ENCODE results near the gene DCD. TPM values are rescaled to one million over a fixed set of nuclear protein-coding genes. Genes with fewer than 3 reads are reported as not detected.
A peak's percentile ranks its signal among the peaks of the same experiment; 100 is the strongest.

Gene DCD
- total and polyA plus RNA-seq, 10 of the 15 experiments (the other 5 are each of a cell fraction or from before 2014, with no cell fraction given) = not detected

GRCh38 chr12:54697851-54698250, 49.7 kb upstream of the DCD start:
- H3K4me2 ChIP-seq (ENCODE audit: control insufficient read depth, insufficient read depth) = no peak overlapping the region
- TF ChIP-seq SMC3 (IDR thresholded peaks at IDR 0.05; ENCODE audit: borderline replicate concordance, low read length) (no peak), SUZ12 (IDR thresholded peaks at IDR 0.05; ENCODE audit: unreplicated experiment) (no peak), CTCF (IDR thresholded peaks at IDR 0.05 in 2 of 3, conservative IDR thresholded peaks at IDR 0.05 in 1 of 3; ENCODE audit: control insufficient read depth in 2 of 3, extremely low read depth in 1 of 3, insufficient read depth in 1 of 3, low read depth in 3 of 3, low read length in 3 of 3) (no peak), ZBED1 (IDR thresholded peaks at IDR 0.05; ENCODE audit: borderline replicate concordance) (no peak), SREBF1 (IDR thresholded peaks at IDR 0.05; ENCODE audit: low read length) (no peak), NR2C2 (IDR thresholded peaks at IDR 0.05; ENCODE audit: borderline replicate concordance, control insufficient read depth, insufficient read length, low read depth) (no peak), ZNF622 (IDR thresholded peaks at IDR 0.05) (no peak), NFYB (IDR thresholded peaks at IDR 0.05; ENCODE audit: insufficient read depth, low read depth, low read length) (no peak), RAD51 (IDR thresholded peaks at IDR 0.05) (no peak), ZBTB40 (IDR thresholded peaks at IDR 0.05; ENCODE audit: borderline replicate concordance) (no peak), HCFC1 (IDR thresholded peaks at IDR 0.05; ENCODE audit: low read length) (no peak), NRF1 (conservative IDR thresholded peaks at IDR 0.05; ENCODE audit: low read depth, low read length) (no peak), POLR2AphosphoS5 (IDR thresholded peaks at IDR 0.05; ENCODE audit: low read length) (no peak), ZBTB4 (CRISPR knock-in tag; IDR thresholded peaks at IDR 0.05) (no peak), RCOR1 (conservative IDR thresholded peaks at IDR 0.05; ENCODE audit: low read depth, low read length) (no peak)
- no peaks in the 10 kb centered on the region for H4K20me1 ChIP-seq (ENCODE audit: control insufficient read depth, insufficient read depth)
- DNase-seq (ENCODE audit: low read depth, low spot score) (no peak), ATAC-seq (peak; percentile 40; the same call in 1 of the 3 replicates), FAIRE-seq (no peak)
- SMC1A ChIA-PET (ENCODE audit: uncharacterized antibody, unreplicated experiment) = no interaction called here
- H3K4me3 ChIP-seq = no peak overlapping the region
- in situ Hi-C loops (cut with MboI) = no loop called here
- H3K79me2 ChIP-seq (ENCODE audit: control insufficient read depth, insufficient read depth, low read length) = no peaks in the 10 kb centered on the region
- no TSS peak for BruUV-seq (replicated peaks)
- H2AFZ ChIP-seq (ENCODE audit: control insufficient read depth, low read depth, low read length) = no peak overlapping the region
- RAD21 ChIA-PET (ENCODE audit: unreplicated experiment) = no interaction called here
- POLR2A ChIA-PET = no interaction called here
- intact Hi-C loops (cut with micrococcal nuclease; ENCODE audit: unreplicated experiment) = no loop called here
- no peak overlapping the region for H3K27ac ChIP-seq (ENCODE audit: control insufficient read depth, insufficient read depth)
- H3K9me3 ChIP-seq (replicated peaks; ENCODE audit: control insufficient read depth, insufficient read depth, low read length) = no peaks in the 10 kb centered on the region
- peaks cover 0 to 3% of the 10 kb centered on the region in 2 experiments; a peak in 3 of 4 replicates for H3K27me3 ChIP-seq (replicated peaks in 1 of 2; ENCODE audit: control insufficient read depth in 2 of 2, insufficient read depth in 2 of 2, low read length in 1 of 2)
- H3K9ac ChIP-seq (ENCODE audit: control insufficient read depth, insufficient read depth, low read length) = no peak overlapping the region
- CTCF ChIA-PET = no interaction called here
- no peaks in the 10 kb centered on the region for H3K36me3 ChIP-seq (ENCODE audit: control insufficient read depth in 2 of 2, insufficient read depth in 2 of 2, low read length in 1 of 2)
- 0% methylated on average over 1 of the region's 1 CpG for WGBS (ENCODE audit: insufficient coverage, insufficient replicate concordance, low lambda C conversion rate, missing lambda C conversion rate)
- no peaks in the 10 kb centered on the region for H3K4me1 ChIP-seq (ENCODE audit: control insufficient read depth, insufficient read depth, low read length)
